Suprapubic skin (tissue), 4 donors: ENCODE data around the gene FUT7. TPM values are rescaled to one million over a fixed set of nuclear protein-coding genes. Genes with fewer than 3 reads are reported as not detected.
A peak's percentile ranks its signal among the peaks of the same experiment; 100 is the strongest.

Experiments
- DNase-seq, 2 donors: peaks; one replicate each; pipeline ENCODE4 v3.0.0-alpha.2; 2019; ENCODE audit warnings: low spot score in 2 of 2
- H3K27ac ChIP-seq: fragments of 200-600 bp; sonication (generic); one replicate; pipeline ENCODE4 v1.5.1; 2019
- H3K27me3 ChIP-seq: fragments of 200-600 bp; sonication (generic); one replicate; pipeline ENCODE4 v1.5.1; 2019
- H3K36me3 ChIP-seq: fragments of 200-600 bp; sonication (generic); one replicate; pipeline ENCODE4 v1.5.1; 2019
- H3K4me1 ChIP-seq: fragments of 200-600 bp; sonication (generic); one replicate; pipeline ENCODE4 v1.5.1; 2019
- H3K4me3 ChIP-seq: fragments of 200-600 bp; sonication (generic); one replicate; pipeline ENCODE4 v1.5.1; 2019; ENCODE audit warnings: mild to moderate bottlenecking
- H3K9me3 ChIP-seq: fragments of 200-600 bp; sonication (generic); one replicate; pipeline ENCODE4 v1.5.1; 2019
- CTCF ChIP-seq, 2 donors: fragments of 200-600 bp in 1 of 2; fragments of 450-650 bp in 1 of 2; sonication (generic) in 1 of 2; IDR thresholded peaks; one replicate each; pipeline ENCODE4 v1.5.1; 2016 to 2019; ENCODE audit warnings: antibody characterized with exemption in 2 of 2, mild to moderate bottlenecking in 1 of 2, moderate library complexity in 1 of 2
- EP300 ChIP-seq: sonication (generic); formaldehyde crosslinking; IDR thresholded peaks from one replicate; pipeline ENCODE4 v1.6.1; 2017; ENCODE audit warnings: antibody characterized with exemption
- POLR2A ChIP-seq, 2 donors: fragments of 450-650 bp; IDR thresholded peaks; one replicate each; pipeline ENCODE4 v1.6.1; 2017; ENCODE audit warnings: antibody characterized with exemption in 2 of 2, mild to moderate bottlenecking in 2 of 2, moderate library complexity in 2 of 2
- POLR2AphosphoS5 ChIP-seq, 3 donors: sonication (generic); formaldehyde crosslinking; IDR thresholded peaks; one replicate each; pipeline ENCODE4 v1.6.1; 2017; ENCODE audit warnings: antibody characterized with exemption in 3 of 3
- WGBS: methylation state at CpG from one replicate; pipeline ENCODE4 v1.1.5; 2018; 5-methylcytosine and 5-hydroxymethylcytosine counted together
- total RNA-seq, 4 donors: library from RNA; depleted of rRNA; stranded (reverse); fragments of >200 nt; gene quantifications; one replicate each; pipeline ENCODE4 v1.1.0, GENCODE V29; 2016

Gene FUT7
- total RNA-seq, 4 donors from 2014 or later: 0.72 TPM; not detected in 3

GRCh38 chr9:137044502-137045177 is 12.8 kb upstream of the FUT7 start:
- DNase-seq: no peak
- peaks cover 37% of the 10 kb centered on the region for H3K4me1 ChIP-seq
- H3K36me3 ChIP-seq: peaks cover 11% of the 10 kb centered on the region
- no peaks in the 10 kb centered on the region for H3K9me3 ChIP-seq
- TF ChIP-seq EP300 (no peak), POLR2AphosphoS5 (IDR thresholded peaks at IDR 0.05) (no peak), POLR2A (IDR thresholded peaks at IDR 0.05) (no peak), CTCF (IDR thresholded peaks at IDR 0.05) (no peak)
- H3K27me3 ChIP-seq: peaks cover 30% of the 10 kb centered on the region
- 42% methylated on average over 10 of the region's 18 CpGs for WGBS
- peak overlapping the region; percentile 69 for H3K4me3 ChIP-seq
- peak overlapping the region; percentile 57 for H3K27ac ChIP-seq

- Histone ChIP-seq H3K27ac (peak overlapping the region; percentile 57), H3K4me1 (peaks cover 31% of the 10 kb centered on the region), H3K4me3 (peak overlapping the region; percentile 69), H3K9me3 (no peaks in the 10 kb centered on the region), H3K27me3 (peaks cover 24% of the 10 kb centered on the region), H3K36me3 (peaks cover 17% of the 10 kb centered on the region)
- no peak for TF ChIP-seq POLR2A (IDR thresholded peaks at IDR 0.05)
- TF ChIP-seq CTCF (IDR thresholded peaks at IDR 0.05): no peak
- no peak for TF ChIP-seq POLR2AphosphoS5 (IDR thresholded peaks at IDR 0.05)
- TF ChIP-seq EP300: no peak
- 75% methylated on average over 5 of the region's 12 CpGs for WGBS
- no peak for DNase-seq
These were observed 12.1 kb upstream of the FUT7 start for GRCh38 chr9:137044037-137044436.

- Histone ChIP-seq H3K4me1 (peaks cover 25% of the 10 kb centered on the region), H3K4me3 (peak overlapping the region; percentile 69), H3K27me3 (peaks cover 14% of the 10 kb centered on the region), H3K27ac (peak overlapping the region; percentile 57), H3K36me3 (peaks cover 23% of the 10 kb centered on the region), H3K9me3 (no peaks in the 10 kb centered on the region)
- TF ChIP-seq CTCF (IDR thresholded peaks at IDR 0.05): no peak
- no peak for TF ChIP-seq POLR2AphosphoS5 (IDR thresholded peaks at IDR 0.05)
- no peak for TF ChIP-seq POLR2A (IDR thresholded peaks at IDR 0.05)
- no peak for TF ChIP-seq EP300
- WGBS: 86% methylated on average over 9 of the region's 36 CpGs
- DNase-seq: no peak
These were observed 11.2 kb upstream of the FUT7 start for GRCh38 chr9:137042751-137043727.

- DNase-seq: no peak
- H3K4me1 ChIP-seq: peaks cover 19% of the 10 kb centered on the region
- H3K27me3 ChIP-seq: peaks cover 2% of the 10 kb centered on the region
- WGBS: 72% methylated on average over 6 of the region's 16 CpGs
- H3K36me3 ChIP-seq: peaks cover 28% of the 10 kb centered on the region
- TF ChIP-seq CTCF (IDR thresholded peaks at IDR 0.05): no peak
- peak overlapping the region; percentile 31 for H3K4me3 ChIP-seq
- no peaks in the 10 kb centered on the region for H3K9me3 ChIP-seq
- no peak overlapping the region for H3K27ac ChIP-seq
These were observed 9.2 kb upstream of the FUT7 start for GRCh38 chr9:137041124-137041523.

GRCh38 chr9:137040568-137040967 is 8.7 kb upstream of the FUT7 start:
- Histone ChIP-seq H3K36me3 (peaks cover 28% of the 10 kb centered on the region), H3K4me3 (peak overlapping the region; percentile 31), H3K27me3 (no peaks in the 10 kb centered on the region), H3K4me1 (peaks cover 15% of the 10 kb centered on the region), H3K9me3 (no peaks in the 10 kb centered on the region), H3K27ac (no peak overlapping the region)
- WGBS: no CpG with 5 or more reads among the region's 23 CpGs
- no peak for DNase-seq
- TF ChIP-seq POLR2AphosphoS5 (IDR thresholded peaks at IDR 0.05): no peak
- no peak for TF ChIP-seq EP300
- no peak for TF ChIP-seq CTCF (IDR thresholded peaks at IDR 0.05)
- TF ChIP-seq POLR2A (IDR thresholded peaks at IDR 0.05): no peak
